NK-92 treated with Interleukin-12 subunit alpha and Interleukin-12 subunit beta, amount 100 ng/mL, for 24 hours (cell line): ENCODE data around the gene CYBC1.

ENCODE experiments used
- DNase-seq: peaks from one replicate; lab custom pipeline; 2025; lab: John Stamatoyannopoulos, UW

Gene CYBC1

DNA sequence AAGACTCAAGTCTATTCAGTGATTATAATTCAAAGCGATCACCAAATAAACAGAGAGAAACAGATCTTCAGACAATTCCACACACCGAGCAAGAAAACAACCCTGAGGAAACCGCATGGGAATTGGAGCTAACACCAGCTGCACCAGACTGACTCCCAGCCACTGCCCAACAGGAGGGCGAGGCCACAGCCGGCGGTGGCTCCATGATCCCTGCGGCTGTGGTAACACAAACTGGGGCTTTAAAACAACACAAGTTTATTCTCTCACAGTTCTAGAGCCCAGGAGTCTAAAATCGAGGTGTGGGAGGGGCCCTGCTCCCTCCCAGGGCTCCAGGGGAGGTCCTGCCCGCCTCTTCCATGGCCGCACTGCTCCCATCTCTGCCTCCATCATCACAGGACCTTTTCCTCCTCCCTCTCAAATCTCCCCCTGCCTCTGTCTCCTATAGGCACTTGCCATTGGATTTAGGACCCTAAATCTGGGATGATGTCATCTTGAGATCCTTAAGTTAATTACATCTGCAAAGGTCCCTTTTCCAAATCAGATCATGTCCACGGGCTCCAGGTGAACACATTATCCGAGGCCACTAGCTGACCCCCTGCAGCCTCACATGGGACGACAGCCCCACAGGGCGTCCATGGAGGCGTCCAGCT lies 42.1 kb downstream of the CYBC1 start:
- no peak for DNase-seq

DNA sequence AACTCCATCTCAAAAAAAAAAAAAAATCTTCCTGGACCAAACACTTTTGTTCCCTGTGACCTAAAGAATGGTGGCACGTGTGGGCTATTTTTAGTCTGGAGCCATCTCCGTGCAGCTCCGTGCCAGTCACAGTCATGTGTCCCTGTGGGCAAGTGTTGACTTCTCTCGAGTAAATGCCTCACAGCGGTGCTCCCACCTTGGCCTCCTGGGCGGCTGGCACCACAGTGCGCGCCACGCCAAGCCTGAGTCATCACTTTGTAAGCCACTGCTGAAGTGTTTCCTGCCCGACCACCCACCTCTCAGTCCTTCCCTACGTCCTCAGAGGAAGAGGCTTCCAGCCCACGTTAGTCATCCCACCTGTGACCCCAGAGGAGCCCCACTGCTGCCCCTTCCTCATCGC lies 43.3 kb downstream of the CYBC1 start:
- no peak for DNase-seq

GRCh38 chr17:82406131-82406671 lies 44.4 kb downstream of the CYBC1 start:
- DNase-seq: no peak

DNA sequence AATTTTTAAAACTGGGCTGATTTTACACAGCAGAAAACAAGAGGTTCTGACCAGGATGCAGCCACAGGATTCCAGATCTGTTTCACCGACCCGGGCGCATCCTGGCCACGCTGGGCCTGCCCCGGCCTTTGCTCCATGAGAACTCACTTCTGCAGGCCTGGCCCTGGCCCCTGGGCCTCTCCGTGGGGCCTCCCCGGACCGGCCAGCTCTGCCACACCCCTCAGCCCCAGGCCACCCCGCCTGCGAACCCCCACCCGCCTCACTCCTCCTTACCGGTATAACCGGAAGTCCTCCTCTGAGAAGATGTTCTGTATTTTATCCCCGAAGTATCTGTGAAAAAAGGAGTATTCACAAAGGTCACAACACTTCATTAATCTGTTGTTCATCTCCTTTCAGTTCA lies 45.5 kb downstream of the CYBC1 start:
- no peak for DNase-seq

- no peak for DNase-seq
Observed at GRCh38 chr17:82403662-82404660, 46.6 kb downstream of the CYBC1 start.

DNA sequence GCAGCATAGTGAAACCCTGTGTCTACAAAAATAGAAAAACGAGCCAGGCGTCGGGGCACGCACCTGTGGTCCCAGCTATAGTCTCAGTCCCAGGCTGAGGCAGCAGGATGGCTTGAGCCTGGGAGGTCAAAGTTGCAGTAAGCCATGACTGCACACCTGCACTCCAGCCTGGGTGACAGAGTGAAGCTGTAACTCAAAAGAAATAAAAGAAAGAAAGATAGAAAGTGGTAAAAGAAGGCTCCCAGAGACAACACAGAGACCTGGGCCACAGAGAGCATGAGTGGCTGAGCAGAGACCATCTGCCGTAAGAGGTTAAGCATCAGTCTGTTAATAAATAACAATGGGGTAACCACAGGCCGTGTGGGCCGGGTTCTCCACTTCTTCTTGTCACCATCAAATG lies 47.7 kb downstream of the CYBC1 start:
- no peak for DNase-seq

DNA sequence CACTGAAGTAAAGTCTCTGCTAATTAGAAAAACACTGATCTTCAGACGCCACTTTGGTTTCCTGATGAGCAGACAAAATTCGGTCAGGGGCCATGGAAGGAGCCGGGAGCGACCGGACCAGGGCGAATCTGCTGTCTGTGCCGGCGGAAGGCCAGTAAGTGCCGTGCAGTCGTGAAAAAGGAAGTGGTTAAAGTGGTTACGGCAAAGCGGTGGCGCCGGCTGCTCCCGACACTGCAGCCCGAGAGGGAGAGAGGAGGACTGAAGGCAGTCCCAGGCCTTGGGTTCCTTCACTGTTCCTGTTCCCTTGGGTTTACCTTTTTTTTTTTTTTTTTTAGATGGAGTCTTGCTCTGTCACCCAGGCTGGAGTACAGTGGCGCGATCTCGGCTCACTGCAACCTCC lies 49.7 kb downstream of the CYBC1 start:
- peak; percentile 20 for DNase-seq

GRCh38 chr17:82400206-82400605 lies 50.3 kb downstream of the CYBC1 start:
- DNase-seq: no peak

DNA sequence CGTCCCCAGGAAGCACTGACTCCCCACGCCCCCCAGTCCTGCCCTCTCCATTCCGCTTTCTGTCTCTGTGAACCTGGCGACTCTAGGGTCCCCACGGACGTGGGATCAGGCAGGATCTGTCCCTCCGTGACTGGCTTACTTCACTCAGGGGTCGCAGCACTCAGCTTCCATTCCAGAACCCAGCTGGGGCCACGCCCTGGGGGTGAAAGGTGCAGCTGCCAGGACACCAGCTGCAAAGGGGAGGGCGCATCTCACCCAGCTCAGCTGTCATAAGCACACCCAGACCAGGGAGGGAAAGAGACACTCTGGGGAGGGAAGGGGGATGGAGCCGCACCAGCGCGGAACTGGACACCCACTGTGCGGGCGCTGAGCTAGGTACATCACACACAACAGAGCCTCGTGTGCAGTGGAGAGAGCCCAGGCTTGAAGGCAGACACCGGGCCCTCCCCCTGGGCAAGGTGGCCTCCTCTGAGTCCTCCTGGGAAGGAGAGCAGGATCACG lies 50.9 kb downstream of the CYBC1 start:
- DNase-seq: no peak

GRCh38 chr17:82399041-82399441 lies 51.5 kb downstream of the CYBC1 start:
- no peak for DNase-seq

DNA sequence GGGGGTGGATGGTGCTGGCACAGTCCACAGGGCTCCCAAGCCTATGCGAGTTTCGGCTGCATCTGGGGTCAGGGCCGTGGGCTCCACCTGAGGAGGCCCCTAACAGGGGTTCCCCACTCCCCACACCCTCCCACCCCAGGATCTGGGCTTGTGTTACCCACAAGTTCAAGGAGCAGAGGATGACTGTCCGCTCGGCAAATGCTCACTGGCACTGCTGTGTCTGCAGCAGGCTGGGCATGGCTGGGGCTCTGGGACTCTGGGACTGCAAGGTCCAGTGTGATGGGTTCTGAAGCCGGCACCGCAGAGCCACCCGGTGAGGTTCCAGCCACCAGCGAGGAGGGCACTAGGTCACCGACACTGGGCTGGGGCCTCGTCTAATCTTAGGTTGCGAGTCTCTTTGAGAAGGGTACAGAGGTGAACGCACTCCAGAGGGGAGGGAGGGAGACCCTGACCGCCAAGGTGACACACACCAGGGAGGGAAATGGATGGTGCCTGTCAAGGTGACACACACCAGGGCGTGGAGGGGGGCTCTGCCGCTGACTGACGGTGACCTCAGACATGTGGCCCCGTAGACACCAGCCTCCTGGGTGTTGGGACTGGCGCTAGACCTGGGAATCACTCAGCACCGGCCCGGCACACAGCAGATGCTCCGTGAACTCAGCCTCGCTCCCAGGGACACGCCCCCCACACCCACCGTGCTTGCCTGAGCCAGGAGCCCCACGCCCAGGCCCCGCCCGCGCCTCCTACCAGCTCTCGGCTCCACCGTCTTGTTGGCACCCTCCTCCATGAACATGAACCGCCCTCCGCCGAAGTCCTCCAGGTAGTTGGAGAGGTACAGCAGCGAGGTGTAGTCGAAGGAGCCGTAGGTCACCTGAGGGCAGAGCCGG lies 52.9 kb downstream of the CYBC1 start:
- no peak for DNase-seq

DNA sequence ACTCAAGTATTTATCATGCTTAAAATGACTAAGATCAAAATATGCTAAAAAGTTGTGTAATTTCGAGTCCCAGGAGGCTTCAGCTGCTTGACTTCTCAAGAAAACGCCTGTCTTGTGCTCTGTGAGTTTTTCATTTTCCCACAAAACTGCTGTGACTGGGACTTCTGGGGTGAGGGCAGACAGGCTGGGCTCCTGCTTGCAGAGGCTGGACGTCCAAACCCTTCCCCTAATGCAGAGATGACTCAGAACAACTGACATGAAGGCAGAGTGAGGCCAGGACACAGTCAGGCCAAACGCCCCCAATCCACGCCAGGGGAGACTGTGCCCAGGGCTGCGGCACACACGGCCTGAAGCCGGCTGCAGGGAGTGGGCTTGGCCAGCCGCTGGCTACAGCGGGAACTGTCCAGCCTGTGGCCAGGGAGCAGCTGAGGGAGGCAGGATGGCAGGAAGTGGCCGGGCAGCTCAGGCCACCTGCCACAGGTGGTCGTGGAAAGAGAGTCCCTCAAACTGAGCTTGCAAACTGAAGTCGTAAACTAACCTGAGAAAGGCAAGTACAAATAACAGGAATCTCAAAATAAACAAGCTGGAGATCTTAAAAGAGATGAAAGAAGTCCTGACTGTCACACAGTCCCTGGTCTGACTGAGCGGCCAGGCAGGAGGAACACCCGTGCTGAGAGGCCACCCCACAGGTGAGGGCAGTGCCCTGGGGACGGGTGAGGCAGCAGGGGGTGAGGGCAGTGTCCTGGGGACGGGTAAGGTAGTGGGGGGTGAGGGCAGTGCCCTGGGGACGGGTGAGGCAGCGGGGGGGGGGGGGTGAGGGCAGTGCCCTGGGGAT lies 53.7 kb downstream of the CYBC1 start:
- no peak for DNase-seq

- no peak for DNase-seq
Observed at GRCh38 chr17:82394278-82394677, 56.3 kb downstream of the CYBC1 start.

DNA sequence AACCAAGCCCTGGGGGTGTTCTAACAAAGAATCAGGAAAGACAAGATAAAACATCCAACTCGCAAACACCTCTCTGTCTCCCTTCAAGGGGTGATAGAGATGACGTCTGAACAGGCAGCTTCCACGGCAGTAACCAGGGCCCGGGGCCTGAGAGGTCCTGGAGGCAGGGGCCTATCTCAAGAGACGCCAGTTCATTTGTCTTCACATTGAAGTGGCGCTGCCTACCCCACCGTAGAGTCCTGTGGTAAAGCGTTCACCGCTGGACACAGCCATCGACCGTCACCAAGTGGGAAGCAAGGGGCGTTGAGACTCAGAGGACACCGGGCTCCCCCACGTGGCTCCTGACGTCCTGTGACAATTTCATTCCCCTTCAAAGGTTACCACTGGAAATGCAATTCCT lies 57.6 kb downstream of the CYBC1 start:
- no peak for DNase-seq
